Panc1 (cell line): Measurements from ENCODE around the gene ZCCHC2.

Source experiments
- POLR2AphosphoS5 ChIP-seq: IDR thresholded peaks from 2 replicates; pipeline ENCODE4 v1.6.1; 2012; ENCODE audit warnings: mild to moderate bottlenecking, low read depth, low read length, moderate library complexity
- SIN3A ChIP-seq: IDR thresholded peaks from 2 replicates; pipeline ENCODE4 v1.6.1; 2012; ENCODE audit warnings: low read depth, mild to moderate bottlenecking, low read length, moderate library complexity, borderline replicate concordance; ENCODE audit not compliant: insufficient read depth
- TCF7L2 ChIP-seq: IDR thresholded peaks from 2 replicates; pipeline ENCODE4 v1.6.1; 2011; ENCODE audit warnings: mild to moderate bottlenecking, low read depth, low read length, inconsistent platforms
- TF ChIP-seq, protein P1 (sequence below): fragments of 450-650 bp; IDR thresholded peaks from 2 replicates; pipeline ENCODE4 v1.5.1; 2017; ENCODE audit warnings: mild to moderate bottlenecking
- TF ChIP-seq, protein P2 (sequence below), 2 experiments: IDR thresholded peaks; 2 replicates each; pipeline ENCODE4 v1.6.1; 2011 to 2012; ENCODE audit warnings: low read depth in 2 of 2, control low read depth in 1 of 2, low read length in 1 of 2, mild to moderate bottlenecking in 1 of 2, moderate library complexity in 1 of 2; ENCODE audit not compliant: insufficient read depth in 1 of 2

DNA sequence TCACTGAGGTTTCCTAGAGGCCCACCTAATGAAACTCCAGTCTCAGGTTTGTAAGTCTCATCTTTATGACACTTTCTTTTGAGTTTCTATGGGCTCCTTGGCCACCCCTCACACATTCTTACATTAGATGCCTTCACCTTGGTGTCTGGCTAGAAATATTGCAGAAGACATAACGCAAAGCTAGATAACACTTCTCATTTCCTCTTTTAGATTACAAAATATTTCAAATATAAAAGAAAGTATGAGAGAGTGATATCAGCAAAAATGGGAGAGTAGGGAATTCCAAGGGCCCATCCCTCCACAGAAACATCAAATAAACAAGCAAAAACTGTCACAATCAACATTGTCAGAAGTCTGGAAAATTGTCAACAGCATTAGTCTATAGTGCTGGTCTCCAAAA is 43.3 kb upstream of the ZCCHC2 start:
- TF ChIP-seq, protein P1, sequence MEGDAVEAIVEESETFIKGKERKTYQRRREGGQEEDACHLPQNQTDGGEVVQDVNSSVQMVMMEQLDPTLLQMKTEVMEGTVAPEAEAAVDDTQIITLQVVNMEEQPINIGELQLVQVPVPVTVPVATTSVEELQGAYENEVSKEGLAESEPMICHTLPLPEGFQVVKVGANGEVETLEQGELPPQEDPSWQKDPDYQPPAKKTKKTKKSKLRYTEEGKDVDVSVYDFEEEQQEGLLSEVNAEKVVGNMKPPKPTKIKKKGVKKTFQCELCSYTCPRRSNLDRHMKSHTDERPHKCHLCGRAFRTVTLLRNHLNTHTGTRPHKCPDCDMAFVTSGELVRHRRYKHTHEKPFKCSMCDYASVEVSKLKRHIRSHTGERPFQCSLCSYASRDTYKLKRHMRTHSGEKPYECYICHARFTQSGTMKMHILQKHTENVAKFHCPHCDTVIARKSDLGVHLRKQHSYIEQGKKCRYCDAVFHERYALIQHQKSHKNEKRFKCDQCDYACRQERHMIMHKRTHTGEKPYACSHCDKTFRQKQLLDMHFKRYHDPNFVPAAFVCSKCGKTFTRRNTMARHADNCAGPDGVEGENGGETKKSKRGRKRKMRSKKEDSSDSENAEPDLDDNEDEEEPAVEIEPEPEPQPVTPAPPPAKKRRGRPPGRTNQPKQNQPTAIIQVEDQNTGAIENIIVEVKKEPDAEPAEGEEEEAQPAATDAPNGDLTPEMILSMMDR = no peak
- no peak for TF ChIP-seq SIN3A
- TF ChIP-seq, protein P2, sequence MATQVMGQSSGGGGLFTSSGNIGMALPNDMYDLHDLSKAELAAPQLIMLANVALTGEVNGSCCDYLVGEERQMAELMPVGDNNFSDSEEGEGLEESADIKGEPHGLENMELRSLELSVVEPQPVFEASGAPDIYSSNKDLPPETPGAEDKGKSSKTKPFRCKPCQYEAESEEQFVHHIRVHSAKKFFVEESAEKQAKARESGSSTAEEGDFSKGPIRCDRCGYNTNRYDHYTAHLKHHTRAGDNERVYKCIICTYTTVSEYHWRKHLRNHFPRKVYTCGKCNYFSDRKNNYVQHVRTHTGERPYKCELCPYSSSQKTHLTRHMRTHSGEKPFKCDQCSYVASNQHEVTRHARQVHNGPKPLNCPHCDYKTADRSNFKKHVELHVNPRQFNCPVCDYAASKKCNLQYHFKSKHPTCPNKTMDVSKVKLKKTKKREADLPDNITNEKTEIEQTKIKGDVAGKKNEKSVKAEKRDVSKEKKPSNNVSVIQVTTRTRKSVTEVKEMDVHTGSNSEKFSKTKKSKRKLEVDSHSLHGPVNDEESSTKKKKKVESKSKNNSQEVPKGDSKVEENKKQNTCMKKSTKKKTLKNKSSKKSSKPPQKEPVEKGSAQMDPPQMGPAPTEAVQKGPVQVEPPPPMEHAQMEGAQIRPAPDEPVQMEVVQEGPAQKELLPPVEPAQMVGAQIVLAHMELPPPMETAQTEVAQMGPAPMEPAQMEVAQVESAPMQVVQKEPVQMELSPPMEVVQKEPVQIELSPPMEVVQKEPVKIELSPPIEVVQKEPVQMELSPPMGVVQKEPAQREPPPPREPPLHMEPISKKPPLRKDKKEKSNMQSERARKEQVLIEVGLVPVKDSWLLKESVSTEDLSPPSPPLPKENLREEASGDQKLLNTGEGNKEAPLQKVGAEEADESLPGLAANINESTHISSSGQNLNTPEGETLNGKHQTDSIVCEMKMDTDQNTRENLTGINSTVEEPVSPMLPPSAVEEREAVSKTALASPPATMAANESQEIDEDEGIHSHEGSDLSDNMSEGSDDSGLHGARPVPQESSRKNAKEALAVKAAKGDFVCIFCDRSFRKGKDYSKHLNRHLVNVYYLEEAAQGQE (IDR thresholded peaks at IDR 0.05; ENCODE audit: insufficient read depth in 1 of 2, low read depth in 2 of 2, low read length in 1 of 2) = no peak
- no peak for TF ChIP-seq POLR2AphosphoS5
- TF ChIP-seq TCF7L2 = no peak
